Thyroid gland (tissue), 4 donors: ENCODE measurements around the gene LRFN4. TPM values are rescaled to one million over a fixed set of nuclear protein-coding genes. Genes with fewer than 3 reads are reported as not detected.

Source experiments
- DNase-seq, 2 donors: peaks; one replicate each; pipeline ENCODE4 v3.0.0-alpha.2; 2019
- H3K27ac ChIP-seq, 3 donors: fragments of 200-600 bp; sonication (generic); 1 replicate in 2 of 3; 2 replicates in 1 of 3; pipeline ENCODE4 v1.5.1; 2016 to 2019; ENCODE audit warnings: mild to moderate bottlenecking in 1 of 3, moderate library complexity in 1 of 3
- H3K27me3 ChIP-seq: fragments of 200-600 bp; sonication (generic); one replicate; pipeline ENCODE4 v1.5.1; 2019
- H3K36me3 ChIP-seq, 2 donors: fragments of 200-600 bp; sonication (generic); one replicate each; pipeline ENCODE4 v1.5.1; 2016 to 2019
- H3K4me1 ChIP-seq, 2 donors: fragments of 200-600 bp; sonication (generic); one replicate each; pipeline ENCODE4 v1.5.1; 2017 to 2019
- H3K4me3 ChIP-seq, 3 donors: fragments of 200-600 bp; sonication (generic); replicated peaks in 1 of 3; 1 replicate in 2 of 3; 2 replicates in 1 of 3; pipeline ENCODE4 v1.5.1; 2016; ENCODE audit warnings: mild to moderate bottlenecking in 1 of 3
- H3K9me3 ChIP-seq: fragments of 200-600 bp; sonication (generic); one replicate; pipeline ENCODE4 v1.5.1; 2017
- POLR2A ChIP-seq, 2 donors: fragments of 450-650 bp; IDR thresholded peaks; one replicate each; pipeline ENCODE4 v1.6.1; 2017; ENCODE audit warnings: antibody characterized with exemption in 2 of 2, mild to moderate bottlenecking in 2 of 2, moderate library complexity in 1 of 2
- WGBS, 2 donors: methylation state at CpG; one replicate each; pipeline ENCODE4 v1.1.5; 2017; 5-methylcytosine and 5-hydroxymethylcytosine counted together
- intact Hi-C: fragments of 100-400 bp; cut with DNase I; formaldehyde crosslinking; loops from one replicate; pipeline ENCODE4 v1.15.1; 2023
- total RNA-seq, 4 donors: library from RNA; depleted of rRNA; stranded (reverse); fragments of >200 nt; gene quantifications; one replicate each; pipeline ENCODE4 v1.2.3, GENCODE V29; 2016
- TF ChIP-seq, protein P1 (sequence below), 6 experiments: fragments of 200-600 bp in 3 of 6; fragments of 450-650 bp in 3 of 6; sonication (generic) in 3 of 6; IDR thresholded peaks; one replicate each; pipeline ENCODE4 v1.5.1; 2016 to 2019; ENCODE audit warnings: antibody characterized with exemption in 6 of 6, mild to moderate bottlenecking in 2 of 6, inconsistent platforms in 1 of 6, moderate library complexity in 1 of 6

Gene LRFN4
- total RNA-seq, 4 donors from 2014 or later, result 4.7 to 7.5 (median 5.9) TPM

DNA sequence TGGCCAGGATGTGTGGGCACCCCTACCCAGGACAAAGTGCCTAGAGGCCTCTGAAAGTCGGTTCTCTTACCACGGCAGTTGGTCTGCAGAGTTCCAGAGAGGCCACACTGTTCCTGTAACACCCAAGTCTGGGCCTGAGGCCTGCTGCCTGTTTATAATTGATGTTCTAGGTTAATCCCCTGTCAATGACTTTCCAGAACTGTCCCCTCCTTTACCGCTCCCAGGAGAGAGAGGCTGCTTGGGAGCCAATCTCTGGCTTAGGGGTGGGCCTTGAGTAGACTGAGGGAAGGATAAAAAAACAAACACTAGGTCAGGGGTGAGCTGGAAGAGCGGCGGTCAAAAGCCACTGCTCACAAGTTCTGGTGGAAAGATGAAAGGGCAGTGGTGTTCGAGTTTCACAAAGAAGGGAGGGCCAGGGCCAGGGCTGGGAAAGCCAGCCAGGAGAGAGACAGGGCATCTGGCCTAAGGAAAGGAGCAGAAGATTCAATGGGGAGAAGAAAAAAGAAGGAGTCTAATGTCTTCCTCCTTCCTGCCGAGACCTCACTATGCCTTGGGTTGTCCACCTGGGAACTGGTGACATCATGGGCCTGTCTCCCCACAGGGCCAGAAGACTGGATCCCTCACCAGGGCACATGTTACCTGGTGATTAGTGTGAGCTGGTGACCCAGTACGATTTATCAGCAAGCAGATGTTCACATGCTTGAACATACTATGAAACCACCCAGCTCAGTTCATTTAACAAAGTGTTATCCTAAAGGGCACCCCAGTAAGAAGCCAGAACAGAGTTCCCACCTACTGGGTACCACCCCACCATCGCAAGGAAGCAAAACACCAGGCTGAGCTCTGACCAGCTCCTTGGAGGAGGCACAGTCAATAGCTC is 51.1 kb downstream of the LRFN4 start:
- intact Hi-C loops, result no loop called here
- Histone ChIP-seq H3K27ac (no peak overlapping the region), H3K36me3 (no peaks in the 10 kb centered on the region), H3K27me3 (no peaks in the 10 kb centered on the region), H3K9me3 (no peaks in the 10 kb centered on the region), H3K4me3 (no peak overlapping the region), H3K4me1 (peaks cover 8 to 9% of the 10 kb centered on the region in 2 donors)
- DNase-seq, result no peak
- TF ChIP-seq, protein P1, sequence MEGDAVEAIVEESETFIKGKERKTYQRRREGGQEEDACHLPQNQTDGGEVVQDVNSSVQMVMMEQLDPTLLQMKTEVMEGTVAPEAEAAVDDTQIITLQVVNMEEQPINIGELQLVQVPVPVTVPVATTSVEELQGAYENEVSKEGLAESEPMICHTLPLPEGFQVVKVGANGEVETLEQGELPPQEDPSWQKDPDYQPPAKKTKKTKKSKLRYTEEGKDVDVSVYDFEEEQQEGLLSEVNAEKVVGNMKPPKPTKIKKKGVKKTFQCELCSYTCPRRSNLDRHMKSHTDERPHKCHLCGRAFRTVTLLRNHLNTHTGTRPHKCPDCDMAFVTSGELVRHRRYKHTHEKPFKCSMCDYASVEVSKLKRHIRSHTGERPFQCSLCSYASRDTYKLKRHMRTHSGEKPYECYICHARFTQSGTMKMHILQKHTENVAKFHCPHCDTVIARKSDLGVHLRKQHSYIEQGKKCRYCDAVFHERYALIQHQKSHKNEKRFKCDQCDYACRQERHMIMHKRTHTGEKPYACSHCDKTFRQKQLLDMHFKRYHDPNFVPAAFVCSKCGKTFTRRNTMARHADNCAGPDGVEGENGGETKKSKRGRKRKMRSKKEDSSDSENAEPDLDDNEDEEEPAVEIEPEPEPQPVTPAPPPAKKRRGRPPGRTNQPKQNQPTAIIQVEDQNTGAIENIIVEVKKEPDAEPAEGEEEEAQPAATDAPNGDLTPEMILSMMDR (IDR thresholded peaks at IDR 0.05), result no peak
- no peak for TF ChIP-seq POLR2A (IDR thresholded peaks at IDR 0.05)
- 85 to 92% methylated on average over 9 of the region's 9 CpGs for WGBS, 2 donors

GRCh38 chr11:66909181-66909580 is 52.3 kb downstream of the LRFN4 start:
- H3K36me3 ChIP-seq, result no peaks in the 10 kb centered on the region
- WGBS, 2 donors, result 96% methylated on average over 8 of the region's 8 CpGs
- H3K4me3 ChIP-seq, result no peak overlapping the region
- DNase-seq, result no peak
- intact Hi-C loops, result no loop called here
- H3K4me1 ChIP-seq, result peaks cover 8 to 9% of the 10 kb centered on the region in 2 donors
- H3K27ac ChIP-seq, result no peak overlapping the region
- no peaks in the 10 kb centered on the region for H3K9me3 ChIP-seq
- H3K27me3 ChIP-seq, result no peaks in the 10 kb centered on the region
- no peak for TF ChIP-seq POLR2A (IDR thresholded peaks at IDR 0.05)
- TF ChIP-seq, protein P1 (IDR thresholded peaks at IDR 0.05), result no peak

GRCh38 chr11:66910016-66910415 is 53.2 kb downstream of the LRFN4 start:
- H3K27ac ChIP-seq, result no peak overlapping the region
- H3K27me3 ChIP-seq, result no peaks in the 10 kb centered on the region
- no peaks in the 10 kb centered on the region for H3K36me3 ChIP-seq
- WGBS, 2 donors, result 90% methylated on average over 10 of the region's 10 CpGs
- no peak for TF ChIP-seq POLR2A (IDR thresholded peaks at IDR 0.05)
- TF ChIP-seq, protein P1 (IDR thresholded peaks at IDR 0.05), result no peak
- no peaks in the 10 kb centered on the region for H3K9me3 ChIP-seq
- H3K4me3 ChIP-seq, result no peak overlapping the region
- intact Hi-C loops, result no loop called here
- H3K4me1 ChIP-seq, result peaks cover 8 to 9% of the 10 kb centered on the region in 2 donors
- DNase-seq, result no peak

Other genes with a start within 250 kb of the LRFN4 start
- 10 to 100 TPM; 31.8 to 76.9 (median 62.9) TPM for gene RBM14, start 240.4 kb upstream of the LRFN4 start, total RNA-seq
- 100 to 1,000 TPM; 104 to 147 (median 131) TPM for gene RBM4, start 218.4 kb upstream of the LRFN4 start, total RNA-seq
- 10 to 100 TPM; 16.6 to 24.7 (median 24.2) TPM for gene RBM4B, start 179.2 kb upstream of the LRFN4 start, total RNA-seq
- 1 to 10 TPM in 2 of 4 donors, under 1 TPM in 2; 0.25 to 1.6 (median 0.83) TPM for gene SPTBN2, start 127.8 kb upstream of the LRFN4 start, total RNA-seq
- 10 to 100 TPM; 10.8 to 23.6 (median 16.1) TPM for gene RCE1, start 13.6 kb upstream of the LRFN4 start, total RNA-seq
- 10 to 100 TPM in 3 of 4 donors, 1 to 10 TPM in 1; 5.4 to 34.3 (median 21.9) TPM for gene PC, start 101.3 kb downstream of the LRFN4 start, total RNA-seq
- not detected for gene C11orf86, start 118.2 kb downstream of the LRFN4 start, total RNA-seq
- gene SYT12, start 166.1 kb downstream of the LRFN4 start, total RNA-seq, result under 1 TPM in 3 of 4 donors, not detected in 1; 0.13 to 0.44 (median 0.22) TPM
- gene RHOD, start 199.8 kb downstream of the LRFN4 start, total RNA-seq, result 10 to 100 TPM; 27.8 to 85.2 (median 56.8) TPM